CD4-positive, alpha-beta T cell treated with Interleukin-15 for 4 hours (primary cell): ENCODE data around the gene SLC2A6.

Experiments used
- DNase-seq: peaks from one replicate; pipeline ENCODE4 v3.0.0-alpha.2; 2020; ENCODE audit warnings: low spot score

Gene SLC2A6

GRCh38 chr9:133477461-133477860 lies 1.4 kb downstream of the SLC2A6 start:
- DNase-seq = no peak

- no peak for DNase-seq
Observed at GRCh38 chr9:133476941-133477340, 2.0 kb downstream of the SLC2A6 start.

GRCh38 chr9:133476036-133476931 lies 2.6 kb downstream of the SLC2A6 start:
- DNase-seq = no peak

GRCh38 chr9:133475292-133476012 lies 3.4 kb downstream of the SLC2A6 start:
- DNase-seq = no peak

- no peak for DNase-seq
Observed at GRCh38 chr9:133474853-133475252, 4.0 kb downstream of the SLC2A6 start.

- no peak for DNase-seq
Observed at GRCh38 chr9:133474215-133474614, 4.7 kb downstream of the SLC2A6 start.

GRCh38 chr9:133473743-133474142 lies 5.2 kb downstream of the SLC2A6 start:
- DNase-seq = no peak

GRCh38 chr9:133472753-133473378 lies 6.0 kb downstream of the SLC2A6 start:
- DNase-seq = no peak

GRCh38 chr9:133472277-133472645 lies 6.6 kb downstream of the SLC2A6 start:
- DNase-seq = no peak

- DNase-seq = no peak
Observed at GRCh38 chr9:133471551-133472276, 7.2 kb downstream of the SLC2A6 start.

- no peak for DNase-seq
Observed at GRCh38 chr9:133470988-133471387, 7.9 kb downstream of the SLC2A6 start.

GRCh38 chr9:133470427-133470924 lies 8.4 kb downstream of the SLC2A6 start:
- no peak for DNase-seq

- no peak for DNase-seq
Observed at GRCh38 chr9:133468777-133469421, 10.0 kb downstream of the SLC2A6 start.

GRCh38 chr9:133468374-133468773 lies 10.5 kb downstream of the SLC2A6 start:
- no peak for DNase-seq

- no peak for DNase-seq
Observed at GRCh38 chr9:133467101-133467500, 11.8 kb downstream of the SLC2A6 start.

- no peak for DNase-seq
Observed at GRCh38 chr9:133465984-133466383, 12.9 kb downstream of the SLC2A6 start.

GRCh38 chr9:133464638-133465037 lies 14.3 kb downstream of the SLC2A6 start:
- no peak for DNase-seq

GRCh38 chr9:133463864-133464615 lies 14.9 kb downstream of the SLC2A6 start:
- DNase-seq = no peak

- no peak for DNase-seq
Observed at GRCh38 chr9:133463234-133463863, 15.6 kb downstream of the SLC2A6 start.

- DNase-seq = no peak
Observed at GRCh38 chr9:133461975-133462374, 16.9 kb downstream of the SLC2A6 start.
